ENCODE data around the gene SOX30. TPM values are rescaled to one million over a fixed set of nuclear protein-coding genes. Genes with fewer than 3 reads are reported as not detected.

SOX30 gene
- total RNA-seq, 2 donors from 2014 or later = not detected

- H3K4me1 ChIP-seq = peaks cover 15% of the 10 kb centered on the region
- DNase-seq = peak; percentile 25 to 51 (median 40)
- H3K36me3 ChIP-seq (replicated peaks in 1 of 2; ENCODE audit: insufficient read depth in 1 of 2, low read depth in 2 of 2) = no peaks in the 10 kb centered on the region
- peak within 1 kb of the TSS in 1 of 2 donors; percentile 52 for H3K4me3 ChIP-seq
- intact Hi-C loops (cut with DNase I) = no loop called here
- H3K27ac ChIP-seq = no peak within 1 kb of the TSS
- no peak for TF ChIP-seq POLR2A (IDR thresholded peaks at IDR 0.05)
- 1% methylated on average over 17 to 59 of the region's 59 CpGs for WGBS, 2 donors
- H3K9me3 ChIP-seq = no peaks in the 10 kb centered on the region
- peak; percentile 66 for ATAC-seq
- H3K27me3 ChIP-seq = no peaks in the 10 kb centered on the region
Measured at GRCh38 chr5:157670662-157671591, 18.7 kb upstream of the SOX30 start, which contains the start of gene C5orf52. Gene C5orf52 (plus strand): TSS chr5:157671533. CDS start chr5:157671615, 82 bp downstream.

- DNase-seq = no peak
- TF ChIP-seq, protein P1, sequence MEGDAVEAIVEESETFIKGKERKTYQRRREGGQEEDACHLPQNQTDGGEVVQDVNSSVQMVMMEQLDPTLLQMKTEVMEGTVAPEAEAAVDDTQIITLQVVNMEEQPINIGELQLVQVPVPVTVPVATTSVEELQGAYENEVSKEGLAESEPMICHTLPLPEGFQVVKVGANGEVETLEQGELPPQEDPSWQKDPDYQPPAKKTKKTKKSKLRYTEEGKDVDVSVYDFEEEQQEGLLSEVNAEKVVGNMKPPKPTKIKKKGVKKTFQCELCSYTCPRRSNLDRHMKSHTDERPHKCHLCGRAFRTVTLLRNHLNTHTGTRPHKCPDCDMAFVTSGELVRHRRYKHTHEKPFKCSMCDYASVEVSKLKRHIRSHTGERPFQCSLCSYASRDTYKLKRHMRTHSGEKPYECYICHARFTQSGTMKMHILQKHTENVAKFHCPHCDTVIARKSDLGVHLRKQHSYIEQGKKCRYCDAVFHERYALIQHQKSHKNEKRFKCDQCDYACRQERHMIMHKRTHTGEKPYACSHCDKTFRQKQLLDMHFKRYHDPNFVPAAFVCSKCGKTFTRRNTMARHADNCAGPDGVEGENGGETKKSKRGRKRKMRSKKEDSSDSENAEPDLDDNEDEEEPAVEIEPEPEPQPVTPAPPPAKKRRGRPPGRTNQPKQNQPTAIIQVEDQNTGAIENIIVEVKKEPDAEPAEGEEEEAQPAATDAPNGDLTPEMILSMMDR (IDR thresholded peaks at IDR 0.05) = no peak
- no peak for TF ChIP-seq POLR2A (IDR thresholded peaks at IDR 0.05)
- 84 to 86% methylated on average over 6 of the region's 6 CpGs for WGBS, 2 donors
- intact Hi-C loops (cut with DNase I) = no loop called here
- Histone ChIP-seq H3K9me3 (no peaks in the 10 kb centered on the region), H3K4me3 (no peak overlapping the region), H3K4me1 (peaks cover 15% of the 10 kb centered on the region), H3K27ac (no peak overlapping the region), H3K27me3 (no peaks in the 10 kb centered on the region), H3K36me3 (replicated peaks in 1 of 2; ENCODE audit: insufficient read depth in 1 of 2, low read depth in 2 of 2) (no peaks in the 10 kb centered on the region)
- ATAC-seq = no peak
Measured at GRCh38 chr5:157669701-157670097, 17.5 kb upstream of the SOX30 start.

DNA sequence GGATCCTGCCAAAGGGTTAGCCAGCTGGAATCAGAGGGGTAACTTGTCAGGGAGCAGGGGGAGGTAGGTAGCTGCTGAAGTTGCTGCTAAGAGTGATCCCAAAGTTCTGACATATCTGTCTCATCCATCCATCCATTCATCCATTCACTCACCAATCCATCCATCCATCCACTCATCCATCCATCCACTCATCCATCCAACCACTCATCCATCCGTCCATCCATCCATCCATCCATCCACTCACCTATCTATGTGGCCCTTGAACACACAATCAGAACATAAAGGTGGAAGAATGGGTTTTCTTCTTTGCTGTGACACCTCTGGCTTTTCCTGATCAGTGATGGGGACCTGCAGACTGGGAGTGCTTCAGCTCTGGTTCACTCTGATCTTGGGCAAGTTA, 16.1 kb upstream of the SOX30 start:
- 27 to 40% methylated on average over 1 of the region's 1 CpG for WGBS, 2 donors
- intact Hi-C loops (cut with DNase I) = no loop called here

DNA sequence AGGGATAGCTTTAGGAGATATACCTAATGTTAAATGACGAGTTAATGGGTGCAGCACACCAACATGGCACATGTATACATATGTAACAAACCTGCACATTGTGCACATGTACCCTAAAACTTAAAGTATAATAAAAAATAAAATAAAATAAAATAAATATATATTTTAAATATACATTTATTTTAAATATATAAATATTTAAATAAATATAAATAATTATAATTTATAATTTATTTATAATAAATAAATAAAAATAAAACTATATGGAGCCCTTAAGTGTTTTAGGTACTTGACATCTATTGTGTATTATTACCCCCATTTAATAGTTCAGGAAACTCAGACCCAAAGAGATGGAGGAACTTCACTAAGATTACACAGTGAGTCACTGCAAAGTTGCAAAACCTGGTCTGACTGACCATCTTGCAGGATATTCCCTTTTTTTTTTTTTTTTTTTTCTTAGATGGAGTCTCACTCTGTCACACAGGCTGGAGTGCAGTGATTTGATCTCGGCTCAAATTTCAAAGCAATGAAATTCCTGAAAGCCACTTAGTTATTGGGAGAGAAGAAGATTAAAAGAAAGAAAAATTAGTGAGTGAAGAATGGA, 13.3 kb upstream of the SOX30 start:
- intact Hi-C loops (cut with DNase I) = no loop called here
- ATAC-seq = no peak
- H3K4me1 ChIP-seq = peaks cover 4% of the 10 kb centered on the region
- H3K9me3 ChIP-seq = no peaks in the 10 kb centered on the region
- no peaks in the 10 kb centered on the region for H3K36me3 ChIP-seq (replicated peaks in 1 of 2; ENCODE audit: insufficient read depth in 1 of 2, low read depth in 2 of 2)
- no peak overlapping the region for H3K4me3 ChIP-seq
- 66 to 72% methylated on average over 2 of the region's 2 CpGs for WGBS, 2 donors
- H3K27me3 ChIP-seq = no peaks in the 10 kb centered on the region
- no peak overlapping the region for H3K27ac ChIP-seq
- peak in 1 of 4 donors; percentile 30 for DNase-seq
- no peak for TF ChIP-seq POLR2A (IDR thresholded peaks at IDR 0.05)
- TF ChIP-seq, protein P1 (IDR thresholded peaks at IDR 0.05) = no peak

More for the DNA sequence above, 16.1 kb upstream of the SOX30 start:
- TF ChIP-seq, protein P1 (IDR thresholded peaks at IDR 0.05) = no peak
- no peak for TF ChIP-seq POLR2A (IDR thresholded peaks at IDR 0.05)
- no peaks in the 10 kb centered on the region for H3K36me3 ChIP-seq (replicated peaks in 1 of 2; ENCODE audit: insufficient read depth in 1 of 2, low read depth in 2 of 2)
- no peaks in the 10 kb centered on the region for H3K27me3 ChIP-seq
- H3K27ac ChIP-seq = no peak overlapping the region
- DNase-seq = no peak
- H3K4me1 ChIP-seq = peaks cover 15% of the 10 kb centered on the region
- no peak for ATAC-seq
- H3K9me3 ChIP-seq = no peaks in the 10 kb centered on the region
- no peak overlapping the region for H3K4me3 ChIP-seq

GRCh38 chr5:157659868-157660660, 7.8 kb upstream of the SOX30 start:
- DNase-seq (no peak), ATAC-seq (no peak)

More at GRCh38 chr5:157659868-157660660, 7.8 kb upstream of the SOX30 start:
- H3K36me3 ChIP-seq (replicated peaks in 1 of 2; ENCODE audit: insufficient read depth in 1 of 2, low read depth in 2 of 2) = no peaks in the 10 kb centered on the region
- no peak overlapping the region for H3K4me3 ChIP-seq
- H3K27ac ChIP-seq = no peak overlapping the region
- H3K27me3 ChIP-seq = no peaks in the 10 kb centered on the region
- H3K9me3 ChIP-seq = no peaks in the 10 kb centered on the region
- WGBS, 2 donors = 74 to 81% methylated on average over 8 of the region's 8 CpGs
- TF ChIP-seq, protein P1 (IDR thresholded peaks at IDR 0.05) = no peak
- no peak for TF ChIP-seq POLR2A (IDR thresholded peaks at IDR 0.05)
- H3K4me1 ChIP-seq = no peaks in the 10 kb centered on the region
- intact Hi-C loops (cut with DNase I) = no loop called here

Measured in body of pancreas (tissue), 4 donors.